ENCODE results near the gene PDE12.

GRCh38 chr3:57577801-57578200 lies 21.7 kb downstream of the PDE12 start:
- TF ChIP-seq CTCF (IDR thresholded peaks at IDR 0.05; ENCODE audit: poor library complexity, severe bottlenecking) = no peak
- no peak for TF ChIP-seq EZH2 (IDR thresholded peaks at IDR 0.05; ENCODE audit: borderline replicate concordance, insufficient read depth, low read length, poor library complexity, severe bottlenecking)
